Endothelial cell (in vitro differentiated cells): ENCODE data around the gene CARMIL1. TPM values are rescaled to one million over a fixed set of nuclear protein-coding genes. Genes with fewer than 3 reads are reported as not detected.

ENCODE experiments used
- DNase-seq: peaks from one replicate; pipeline ENCODE4 v3.0.0; 2021; ENCODE audit warnings: low spot score
- H3K27ac Mint-ChIP-seq: one replicate; pipeline ENCODE4 v1.8.0; 2021; ENCODE audit warnings: mixed read lengths, inconsistent platforms; ENCODE audit not compliant: unreplicated experiment
- H3K27me3 Mint-ChIP-seq: one replicate; pipeline ENCODE4 v1.8.0; 2021; ENCODE audit warnings: mild to moderate bottlenecking, moderate library complexity, mixed read lengths, inconsistent platforms; ENCODE audit not compliant: unreplicated experiment
- H3K36me3 Mint-ChIP-seq: one replicate; pipeline ENCODE4 v1.8.0; 2021; ENCODE audit warnings: mild to moderate bottlenecking, low read depth, mixed read lengths, inconsistent platforms; ENCODE audit not compliant: unreplicated experiment
- H3K4me1 Mint-ChIP-seq: one replicate; pipeline ENCODE4 v1.8.0; 2021; ENCODE audit warnings: mild to moderate bottlenecking, mixed read lengths, inconsistent platforms; ENCODE audit not compliant: unreplicated experiment
- H3K4me3 Mint-ChIP-seq: one replicate; pipeline ENCODE4 v1.8.0; 2021; ENCODE audit warnings: mild to moderate bottlenecking, mixed read lengths, inconsistent platforms; ENCODE audit not compliant: unreplicated experiment
- H3K9me3 Mint-ChIP-seq: one replicate; pipeline ENCODE4 v1.8.0; 2021; ENCODE audit warnings: mixed read lengths, inconsistent platforms; ENCODE audit not compliant: unreplicated experiment
- total RNA-seq: library from RNA; stranded (reverse); fragmentation: NEBNext Ultra II Directional; extraction: Animal tissue kit (Norgen Biotek cat#: 25700); gene quantifications from one replicate; pipeline ENCODE4 v1.2.1, GENCODE V29; 2021; ENCODE audit not compliant: unreplicated experiment
- TF ChIP-seq, protein P1 (sequence below): fragments of 200-600 bp; sonication (generic); IDR thresholded peaks from one replicate; pipeline ENCODE4 v1.5.0; 2021; ENCODE audit warnings: antibody characterized with exemption; ENCODE audit not compliant: unreplicated experiment

The CARMIL1 gene
- total RNA-seq, 1 donor from 2014 or later: 32.5 TPM

DNA sequence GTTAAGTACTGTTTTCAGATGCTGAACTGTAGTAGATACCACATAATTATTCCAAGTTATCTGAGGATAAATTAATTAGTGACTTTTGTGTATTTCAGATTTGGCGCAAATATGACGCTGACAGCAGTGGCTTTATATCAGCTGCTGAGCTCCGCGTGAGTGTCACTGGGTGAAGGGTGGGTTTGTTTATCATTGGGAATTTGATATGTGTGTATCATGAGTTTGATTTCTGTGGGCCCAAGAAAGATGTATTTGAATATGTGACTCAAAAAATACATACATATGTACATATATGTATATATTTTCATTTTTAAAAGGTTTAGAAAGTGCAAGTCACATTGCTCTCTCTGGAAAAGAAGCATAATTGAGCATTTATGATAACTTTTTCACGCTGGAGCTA, 390.2 kb downstream of the CARMIL1 start:
- no peaks in the 10 kb centered on the region for H3K36me3 Mint-ChIP-seq
- H3K27me3 Mint-ChIP-seq: no peaks in the 10 kb centered on the region
- DNase-seq: no peak
- H3K27ac Mint-ChIP-seq: no peak overlapping the region
- peaks cover 14% of the 10 kb centered on the region for H3K4me1 Mint-ChIP-seq
- TF ChIP-seq, protein P1, sequence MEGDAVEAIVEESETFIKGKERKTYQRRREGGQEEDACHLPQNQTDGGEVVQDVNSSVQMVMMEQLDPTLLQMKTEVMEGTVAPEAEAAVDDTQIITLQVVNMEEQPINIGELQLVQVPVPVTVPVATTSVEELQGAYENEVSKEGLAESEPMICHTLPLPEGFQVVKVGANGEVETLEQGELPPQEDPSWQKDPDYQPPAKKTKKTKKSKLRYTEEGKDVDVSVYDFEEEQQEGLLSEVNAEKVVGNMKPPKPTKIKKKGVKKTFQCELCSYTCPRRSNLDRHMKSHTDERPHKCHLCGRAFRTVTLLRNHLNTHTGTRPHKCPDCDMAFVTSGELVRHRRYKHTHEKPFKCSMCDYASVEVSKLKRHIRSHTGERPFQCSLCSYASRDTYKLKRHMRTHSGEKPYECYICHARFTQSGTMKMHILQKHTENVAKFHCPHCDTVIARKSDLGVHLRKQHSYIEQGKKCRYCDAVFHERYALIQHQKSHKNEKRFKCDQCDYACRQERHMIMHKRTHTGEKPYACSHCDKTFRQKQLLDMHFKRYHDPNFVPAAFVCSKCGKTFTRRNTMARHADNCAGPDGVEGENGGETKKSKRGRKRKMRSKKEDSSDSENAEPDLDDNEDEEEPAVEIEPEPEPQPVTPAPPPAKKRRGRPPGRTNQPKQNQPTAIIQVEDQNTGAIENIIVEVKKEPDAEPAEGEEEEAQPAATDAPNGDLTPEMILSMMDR: no peak
- no peak overlapping the region for H3K4me3 Mint-ChIP-seq
- no peaks in the 10 kb centered on the region for H3K9me3 Mint-ChIP-seq
